Parathyroid adenoma (tissue), 2 donors: ENCODE data around the gene PDSS2.

ENCODE experiments used
- H2AFZ ChIP-seq: fragments of 300-600 bp; sonication (generic); one replicate; pipeline ENCODE4 v1.7.0; 2017; ENCODE audit warnings: antibody characterized with exemption, mild to moderate bottlenecking
- H3K27ac ChIP-seq: fragments of 300-600 bp; sonication (generic); one replicate; pipeline ENCODE4 v1.7.0; 2017
- H3K27me3 ChIP-seq: fragments of 300-600 bp; sonication (generic); one replicate; pipeline ENCODE4 v1.7.0; 2017; ENCODE audit warnings: low read length; ENCODE audit not compliant: control insufficient read depth, insufficient read depth
- H3K36me3 ChIP-seq: fragments of 300-600 bp; sonication (generic); one replicate; pipeline ENCODE4 v1.7.0; 2017; ENCODE audit warnings: low read length; ENCODE audit not compliant: control insufficient read depth, insufficient read depth
- H3K4me1 ChIP-seq: fragments of 300-600 bp; sonication (generic); one replicate; pipeline ENCODE4 v1.7.0; 2017; ENCODE audit warnings: control low read depth
- H3K4me2 ChIP-seq: fragments of 300-600 bp; sonication (generic); one replicate; pipeline ENCODE4 v1.7.0; 2017; ENCODE audit warnings: low read length
- H3K4me3 ChIP-seq: fragments of 300-600 bp; sonication (generic); one replicate; pipeline ENCODE4 v1.7.0; 2017; ENCODE audit warnings: low read depth, low read length
- H3K79me2 ChIP-seq: fragments of 300-600 bp; sonication (generic); one replicate; pipeline ENCODE4 v1.7.0; 2017; ENCODE audit warnings: control low read depth
- H3K9ac ChIP-seq: fragments of 300-600 bp; sonication (generic); one replicate; pipeline ENCODE4 v1.7.0; 2017; ENCODE audit warnings: mild to moderate bottlenecking
- H3K9me3 ChIP-seq: fragments of 300-600 bp; sonication (generic); one replicate; pipeline ENCODE4 v1.7.0; 2017; ENCODE audit warnings: low read length; ENCODE audit not compliant: control insufficient read depth
- CTCF ChIP-seq: fragments of 300-600 bp; sonication (generic); IDR thresholded peaks from one replicate; pipeline ENCODE4 v1.7.0; 2017; ENCODE audit warnings: antibody characterized with exemption, mild to moderate bottlenecking
- donor health status: primary hyperparathyroidism.

PDSS2 gene

GRCh38 chr6:107218142-107218541, 241.2 kb downstream of the PDSS2 start:
- TF ChIP-seq CTCF, result no peak
- H3K9ac ChIP-seq, result no peak overlapping the region
- H2AFZ ChIP-seq, result no peak overlapping the region
- peaks cover 5% of the 10 kb centered on the region for H3K4me1 ChIP-seq
- no peaks in the 10 kb centered on the region for H3K27me3 ChIP-seq
- H3K4me2 ChIP-seq, result no peak overlapping the region
- H3K36me3 ChIP-seq, result no peaks in the 10 kb centered on the region
- no peak overlapping the region for H3K27ac ChIP-seq
- H3K4me3 ChIP-seq, result no peak overlapping the region
- H3K79me2 ChIP-seq, result no peaks in the 10 kb centered on the region
- H3K9me3 ChIP-seq, result no peaks in the 10 kb centered on the region

- Histone ChIP-seq H3K4me3 (no peak overlapping the region), H3K36me3 (no peaks in the 10 kb centered on the region), H3K27me3 (no peaks in the 10 kb centered on the region), H3K9me3 (no peaks in the 10 kb centered on the region), H3K79me2 (no peaks in the 10 kb centered on the region), H3K27ac (no peak overlapping the region), H3K4me1 (peaks cover 5% of the 10 kb centered on the region), H3K4me2 (no peak overlapping the region), H3K9ac (no peak overlapping the region), H2AFZ (no peak overlapping the region)
- no peak for TF ChIP-seq CTCF
Observed at GRCh38 chr6:107217248-107217647, 242.1 kb downstream of the PDSS2 start.

GRCh38 chr6:107216197-107216933, 243.0 kb downstream of the PDSS2 start:
- Histone ChIP-seq H3K9me3 (no peaks in the 10 kb centered on the region), H3K9ac (no peak overlapping the region), H3K4me3 (no peak overlapping the region), H3K36me3 (no peaks in the 10 kb centered on the region), H2AFZ (no peak overlapping the region), H3K27me3 (no peaks in the 10 kb centered on the region), H3K4me1 (peaks cover 5% of the 10 kb centered on the region), H3K79me2 (no peaks in the 10 kb centered on the region), H3K27ac (no peak overlapping the region), H3K4me2 (no peak overlapping the region)
- no peak for TF ChIP-seq CTCF

- H3K27me3 ChIP-seq, result no peaks in the 10 kb centered on the region
- H2AFZ ChIP-seq, result no peak overlapping the region
- no peaks in the 10 kb centered on the region for H3K9me3 ChIP-seq
- no peaks in the 10 kb centered on the region for H3K79me2 ChIP-seq
- H3K27ac ChIP-seq, result no peak overlapping the region
- no peak overlapping the region for H3K4me3 ChIP-seq
- no peak overlapping the region for H3K9ac ChIP-seq
- no peak overlapping the region for H3K4me2 ChIP-seq
- H3K36me3 ChIP-seq, result no peaks in the 10 kb centered on the region
- peaks cover 5% of the 10 kb centered on the region for H3K4me1 ChIP-seq
- TF ChIP-seq CTCF, result no peak
Observed at GRCh38 chr6:107215334-107215733, 244.0 kb downstream of the PDSS2 start.

- Histone ChIP-seq H3K4me1 (peaks cover 5% of the 10 kb centered on the region), H3K4me2 (no peak overlapping the region), H3K79me2 (no peaks in the 10 kb centered on the region), H3K9ac (no peak overlapping the region), H3K27ac (no peak overlapping the region), H3K36me3 (no peaks in the 10 kb centered on the region), H3K4me3 (no peak overlapping the region), H2AFZ (no peak overlapping the region), H3K27me3 (no peaks in the 10 kb centered on the region), H3K9me3 (no peaks in the 10 kb centered on the region)
- TF ChIP-seq CTCF, result no peak
Observed at GRCh38 chr6:107214655-107215054, 244.7 kb downstream of the PDSS2 start.
